Hepatic stellate cell (primary cell): ENCODE results near the gene TWF2.

Source experiments
- DNase-seq: peaks from one replicate; pipeline ENCODE4 v3.0.0; 2011; ENCODE audit warnings: low spot score

TWF2 gene

GRCh38 chr3:52202384-52203077 is 36.4 kb downstream of the TWF2 start:
- DNase-seq, result no peak

GRCh38 chr3:52200981-52201679 is 37.8 kb downstream of the TWF2 start:
- no peak for DNase-seq

- DNase-seq, result no peak
Measured at GRCh38 chr3:52198643-52199608, 40.0 kb downstream of the TWF2 start.

GRCh38 chr3:52197842-52198625 is 40.9 kb downstream of the TWF2 start, which contains the start of gene ALAS1:
TSS of gene ALAS1 (plus strand) at chr3:52198160. CDS start at chr3:52199242, 1,082 bp downstream.
- peak; percentile 98 for DNase-seq

GRCh38 chr3:52197499-52197841 is 41.5 kb downstream of the TWF2 start:
- DNase-seq, result no peak

- no peak for DNase-seq
Measured at GRCh38 chr3:52196977-52197376, 42.0 kb downstream of the TWF2 start.

GRCh38 chr3:52195823-52196331 is 43.1 kb downstream of the TWF2 start:
- no peak for DNase-seq

- no peak for DNase-seq
Measured at GRCh38 chr3:52195291-52195597, 43.7 kb downstream of the TWF2 start.

GRCh38 chr3:52194485-52195290 is 44.3 kb downstream of the TWF2 start:
- no peak for DNase-seq

- peak; percentile 42 for DNase-seq
Measured at GRCh38 chr3:52193065-52193464, 45.9 kb downstream of the TWF2 start.

- DNase-seq, result no peak
Measured at GRCh38 chr3:52191663-52192062, 47.3 kb downstream of the TWF2 start.

GRCh38 chr3:52190294-52191074 is 48.5 kb downstream of the TWF2 start:
- DNase-seq, result peak; percentile 53

GRCh38 chr3:52188556-52188955 is 50.4 kb downstream of the TWF2 start:
- DNase-seq, result no peak

GRCh38 chr3:52186729-52187128 is 52.2 kb downstream of the TWF2 start:
- no peak for DNase-seq

- no peak for DNase-seq
Measured at GRCh38 chr3:52185837-52186236, 53.1 kb downstream of the TWF2 start.

GRCh38 chr3:52185311-52185710 is 53.6 kb downstream of the TWF2 start:
- DNase-seq, result no peak

- no peak for DNase-seq
Measured at GRCh38 chr3:52184690-52185089, 54.3 kb downstream of the TWF2 start.

- DNase-seq, result no peak
Measured at GRCh38 chr3:52183786-52184445, 55.0 kb downstream of the TWF2 start.

- DNase-seq, result no peak
Measured at GRCh38 chr3:52182691-52183090, 56.3 kb downstream of the TWF2 start.

- no peak for DNase-seq
Measured at GRCh38 chr3:52182196-52182595, 56.8 kb downstream of the TWF2 start.
